ENCODE measurements around the gene BRINP2.
"Not testable (repeated sequence)": the region's sequence is repeated elsewhere in the genome, so short reads cannot be mapped to it uniquely, and the experiment has no call there.

The BRINP2 gene

DNA sequence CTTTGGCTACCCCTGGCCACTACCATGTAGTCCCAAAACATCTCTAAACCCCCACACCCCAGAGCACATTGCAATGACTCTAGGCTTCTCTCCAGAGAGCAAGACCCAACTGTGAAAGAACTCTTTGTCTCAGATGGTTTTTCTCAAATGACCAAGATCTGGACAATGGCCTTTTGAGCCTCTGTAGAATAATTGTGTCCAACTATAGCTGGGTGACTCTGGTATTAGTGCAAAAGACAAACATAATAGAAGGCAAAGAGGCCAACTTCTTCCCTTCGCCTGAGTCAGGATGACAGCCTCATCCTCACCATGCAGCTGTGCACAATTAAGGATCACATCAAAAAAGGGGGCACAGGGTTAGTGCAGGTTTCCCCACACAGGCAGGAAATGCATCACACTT, 139.6 kb downstream of the BRINP2 start:
- H3K4me3 ChIP-seq (ENCODE audit: low read length), result no peak overlapping the region
- peak; percentile 13 for DNase-seq (ENCODE audit: low read depth)
- TF ChIP-seq, protein P1, sequence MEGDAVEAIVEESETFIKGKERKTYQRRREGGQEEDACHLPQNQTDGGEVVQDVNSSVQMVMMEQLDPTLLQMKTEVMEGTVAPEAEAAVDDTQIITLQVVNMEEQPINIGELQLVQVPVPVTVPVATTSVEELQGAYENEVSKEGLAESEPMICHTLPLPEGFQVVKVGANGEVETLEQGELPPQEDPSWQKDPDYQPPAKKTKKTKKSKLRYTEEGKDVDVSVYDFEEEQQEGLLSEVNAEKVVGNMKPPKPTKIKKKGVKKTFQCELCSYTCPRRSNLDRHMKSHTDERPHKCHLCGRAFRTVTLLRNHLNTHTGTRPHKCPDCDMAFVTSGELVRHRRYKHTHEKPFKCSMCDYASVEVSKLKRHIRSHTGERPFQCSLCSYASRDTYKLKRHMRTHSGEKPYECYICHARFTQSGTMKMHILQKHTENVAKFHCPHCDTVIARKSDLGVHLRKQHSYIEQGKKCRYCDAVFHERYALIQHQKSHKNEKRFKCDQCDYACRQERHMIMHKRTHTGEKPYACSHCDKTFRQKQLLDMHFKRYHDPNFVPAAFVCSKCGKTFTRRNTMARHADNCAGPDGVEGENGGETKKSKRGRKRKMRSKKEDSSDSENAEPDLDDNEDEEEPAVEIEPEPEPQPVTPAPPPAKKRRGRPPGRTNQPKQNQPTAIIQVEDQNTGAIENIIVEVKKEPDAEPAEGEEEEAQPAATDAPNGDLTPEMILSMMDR (conservative IDR thresholded peaks at IDR 0.05; ENCODE audit: low read length), result no peak

- no peak overlapping the region for H3K4me3 ChIP-seq (ENCODE audit: low read length)
- TF ChIP-seq, protein P1 (conservative IDR thresholded peaks at IDR 0.05; ENCODE audit: low read length), result no peak
These were observed 140.4 kb downstream of the BRINP2 start for GRCh38 chr1:177311111-177311510.

GRCh38 chr1:177311586-177311985, 140.8 kb downstream of the BRINP2 start:
- TF ChIP-seq, protein P1 (conservative IDR thresholded peaks at IDR 0.05; ENCODE audit: low read length), result no peak
- DNase-seq (ENCODE audit: low read depth), result no peak

More at GRCh38 chr1:177311111-177311510, 140.4 kb downstream of the BRINP2 start:
- no peak for DNase-seq (ENCODE audit: low read depth)

DNA sequence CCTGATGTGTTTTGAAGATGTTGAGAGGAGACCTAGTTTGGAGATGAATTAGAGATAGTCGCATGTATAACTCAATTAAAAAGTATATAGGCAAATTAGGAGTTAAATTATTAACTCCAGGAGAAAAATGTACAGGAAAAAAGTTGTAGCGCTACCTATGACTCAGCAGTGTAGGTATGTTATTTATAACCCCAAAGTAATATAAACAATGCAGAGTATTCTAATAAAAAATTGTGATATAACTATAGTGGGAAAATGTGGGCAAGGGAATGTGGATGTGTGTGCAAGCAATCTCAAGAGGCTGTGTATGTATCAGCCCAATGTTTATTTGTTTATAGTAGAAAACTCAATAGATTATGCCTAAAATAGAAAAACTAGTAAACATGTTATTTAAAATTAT, 144.5 kb downstream of the BRINP2 start:
- DNase-seq (ENCODE audit: low read depth), result no peak
- H3K4me3 ChIP-seq (ENCODE audit: low read length), result no peak overlapping the region
- TF ChIP-seq, protein P1 (conservative IDR thresholded peaks at IDR 0.05; ENCODE audit: low read length), result no peak

More at GRCh38 chr1:177311586-177311985, 140.8 kb downstream of the BRINP2 start:
- H3K4me3 ChIP-seq (ENCODE audit: low read length), result no peak overlapping the region

- DNase-seq (ENCODE audit: low read depth), result no peak
- no peak overlapping the region for H3K4me3 ChIP-seq (ENCODE audit: low read length)
- TF ChIP-seq, protein P1 (conservative IDR thresholded peaks at IDR 0.05; ENCODE audit: low read length), result no peak
These were observed 145.0 kb downstream of the BRINP2 start for GRCh38 chr1:177315761-177316160.

- not testable (repeated sequence) for DNase-seq (ENCODE audit: low read depth); H3K4me3 ChIP-seq (ENCODE audit: low read length)
These were observed 150.7 kb downstream of the BRINP2 start for GRCh38 chr1:177321434-177321833.

DNA sequence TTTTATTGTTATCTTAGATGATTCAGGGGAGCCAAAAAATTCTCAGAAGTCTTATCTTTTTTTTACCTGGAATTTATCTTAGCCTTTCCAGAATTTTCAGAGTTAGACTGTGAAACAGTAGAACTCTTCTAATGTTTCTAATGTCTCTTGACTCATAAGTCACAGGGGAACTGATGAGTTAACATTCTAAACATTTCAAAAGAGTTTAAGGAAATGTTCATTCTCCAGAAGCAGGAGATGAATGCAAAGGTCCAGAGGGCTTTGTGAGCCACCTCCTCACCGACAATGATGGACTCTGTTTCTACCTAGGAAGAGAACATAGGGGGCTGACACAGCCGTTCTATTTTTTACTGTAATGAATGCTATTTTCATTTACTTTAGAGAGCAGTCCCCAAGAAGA, 157.5 kb downstream of the BRINP2 start:
- H3K4me3 ChIP-seq (ENCODE audit: low read length), result no peak overlapping the region
- TF ChIP-seq, protein P1 (conservative IDR thresholded peaks at IDR 0.05; ENCODE audit: low read length), result no peak
- no peak for DNase-seq (ENCODE audit: low read depth)

GRCh38 chr1:177329871-177330270, 159.1 kb downstream of the BRINP2 start:
- DNase-seq (ENCODE audit: low read depth), result no peak
- TF ChIP-seq, protein P1 (conservative IDR thresholded peaks at IDR 0.05; ENCODE audit: low read length), result no peak
- H3K4me3 ChIP-seq (ENCODE audit: low read length), result no peak overlapping the region
